CMK (cell line): ENCODE data around the gene AMIGO2.

Experiments used
- DNase-seq: peaks from one replicate; pipeline ENCODE4 v3.0.0-alpha.2; 2010; ENCODE audit warnings: low read depth

The AMIGO2 gene

DNA sequence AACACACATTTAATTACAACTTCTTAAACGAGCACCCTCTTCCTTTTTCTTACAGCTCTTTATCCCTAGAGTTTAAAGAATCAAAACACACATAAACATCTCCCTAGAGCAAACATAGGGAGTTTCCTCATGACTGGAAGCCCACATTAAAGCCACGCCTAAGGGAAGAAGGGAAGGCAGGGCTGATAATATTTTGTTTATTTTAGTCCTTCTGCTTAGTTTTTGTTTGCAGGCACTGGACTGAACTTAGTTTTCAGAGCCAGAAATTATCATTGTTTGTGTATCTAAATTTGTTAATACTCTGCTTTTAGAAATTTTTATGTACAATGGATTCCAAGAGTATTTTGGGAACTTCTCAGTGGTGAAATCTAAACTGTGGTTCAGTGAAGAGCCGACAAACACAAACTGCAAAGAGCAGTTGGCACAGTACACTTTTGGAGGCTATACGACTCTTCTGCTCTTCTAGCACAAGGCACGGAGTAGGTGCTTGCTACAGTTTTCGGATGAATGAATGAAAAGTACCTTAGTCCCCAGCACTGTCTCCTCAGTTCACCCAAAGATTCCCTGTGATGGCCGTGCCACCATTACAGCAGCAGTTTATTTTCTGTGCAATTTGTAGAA is 17.6 kb upstream of the AMIGO2 start:
- no peak for DNase-seq

DNA sequence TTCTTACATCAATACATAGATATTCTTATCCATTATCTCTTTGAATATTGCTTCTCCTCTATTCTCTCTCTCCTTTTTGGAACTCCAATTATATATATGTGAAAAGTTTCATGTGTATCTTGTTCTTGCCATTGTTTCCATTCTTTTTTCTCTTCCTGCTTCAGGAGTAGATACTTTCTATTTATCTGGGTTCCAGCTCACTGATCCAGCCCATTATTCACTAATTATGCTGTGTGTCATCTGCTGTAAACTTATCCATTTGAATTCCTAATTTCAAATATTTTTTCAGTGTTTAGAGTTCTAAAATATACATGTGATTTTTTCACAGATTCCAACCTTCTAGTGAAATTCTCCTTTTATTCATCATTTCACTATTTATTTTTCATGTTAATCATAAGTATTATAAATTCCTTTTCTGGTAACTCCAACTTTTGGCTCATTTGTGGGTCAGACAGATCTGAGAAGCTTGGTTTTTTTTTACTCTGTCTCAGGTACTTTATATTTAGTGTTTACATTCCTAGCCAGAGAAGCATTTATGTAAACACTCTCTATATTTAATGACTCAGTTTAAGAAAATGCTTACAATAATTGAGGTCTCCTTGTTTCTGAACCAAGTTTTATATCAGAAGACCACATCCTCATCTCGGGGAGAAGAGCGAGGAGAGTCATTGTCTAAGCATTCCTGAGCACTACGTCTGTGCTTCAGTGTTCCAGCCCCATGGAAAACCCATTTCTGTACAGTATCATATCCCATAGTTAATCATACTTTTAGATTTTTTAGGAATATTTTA is 15.9 kb upstream of the AMIGO2 start:
- no peak for DNase-seq

- no peak for DNase-seq
Measured at GRCh38 chr12:47094804-47095203, 15.0 kb upstream of the AMIGO2 start.

GRCh38 chr12:47091009-47091408 is 11.2 kb upstream of the AMIGO2 start:
- no peak for DNase-seq

DNA sequence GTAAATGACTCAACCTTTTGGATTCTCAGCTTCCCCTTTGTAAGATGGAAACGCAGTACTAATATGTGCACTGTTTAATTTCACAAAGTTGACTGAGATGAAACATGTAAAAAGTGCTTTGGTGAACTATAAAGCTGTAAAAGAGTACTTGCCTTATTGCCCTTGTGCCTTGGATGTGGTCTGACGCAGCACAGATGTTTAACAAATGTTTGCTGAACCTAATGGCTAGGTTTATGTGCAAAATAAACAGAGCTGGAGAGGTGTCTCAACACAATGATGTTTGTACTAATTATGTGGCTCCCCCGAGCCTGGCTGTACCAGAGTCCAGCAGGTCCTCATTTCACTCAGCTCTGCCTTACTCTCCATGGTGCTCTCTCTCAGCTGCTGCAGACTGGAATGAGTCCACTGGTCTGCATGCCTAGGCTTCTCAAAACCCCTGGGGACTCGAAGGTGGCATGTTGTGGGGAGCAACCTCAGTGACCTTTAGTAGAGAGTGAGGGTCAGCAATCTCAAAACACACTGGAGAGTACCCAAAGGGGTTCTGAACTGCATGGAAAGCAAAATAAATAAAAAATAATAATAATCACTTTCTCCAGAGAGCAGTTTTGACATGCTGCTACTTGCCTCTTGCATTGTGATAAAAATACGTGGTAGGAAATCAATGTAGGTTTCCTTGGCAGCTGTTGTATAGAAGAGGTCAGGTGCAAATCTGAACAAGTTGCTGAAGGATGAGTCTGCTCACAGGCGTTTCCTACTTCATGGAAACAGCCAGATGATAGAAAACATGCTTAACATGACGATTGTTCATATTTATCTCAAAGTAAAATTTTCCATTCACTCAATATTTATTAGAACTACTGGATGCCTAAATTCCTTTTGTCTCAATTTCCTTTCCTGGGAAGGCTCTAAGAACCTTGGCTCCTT is 8.5 kb upstream of the AMIGO2 start:
- no peak for DNase-seq

GRCh38 chr12:47087088-47087688 is 7.4 kb upstream of the AMIGO2 start:
- no peak for DNase-seq

DNA sequence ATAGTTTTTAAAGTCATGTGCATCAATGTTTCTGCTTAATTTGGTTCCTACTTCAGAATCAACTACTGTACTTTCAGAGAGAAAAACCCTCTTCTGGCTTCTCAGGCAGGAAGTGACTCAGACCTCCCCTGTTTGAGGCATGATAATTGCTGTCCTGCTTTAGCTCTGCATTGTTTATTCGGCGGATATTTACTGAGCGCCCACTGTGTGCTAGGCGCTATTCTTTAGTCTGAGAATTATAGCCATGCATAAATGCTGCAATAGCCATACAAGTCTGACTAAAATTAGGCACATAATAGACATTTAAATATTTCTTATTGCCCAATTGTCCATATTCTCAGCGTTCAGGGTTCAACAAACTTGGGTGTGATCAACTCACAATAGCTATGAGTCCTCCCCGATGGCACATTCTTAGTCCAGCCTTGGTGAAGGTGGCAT is 6.1 kb upstream of the AMIGO2 start:
- no peak for DNase-seq

GRCh38 chr12:47084172-47084571 is 4.4 kb upstream of the AMIGO2 start:
- DNase-seq = no peak

DNA sequence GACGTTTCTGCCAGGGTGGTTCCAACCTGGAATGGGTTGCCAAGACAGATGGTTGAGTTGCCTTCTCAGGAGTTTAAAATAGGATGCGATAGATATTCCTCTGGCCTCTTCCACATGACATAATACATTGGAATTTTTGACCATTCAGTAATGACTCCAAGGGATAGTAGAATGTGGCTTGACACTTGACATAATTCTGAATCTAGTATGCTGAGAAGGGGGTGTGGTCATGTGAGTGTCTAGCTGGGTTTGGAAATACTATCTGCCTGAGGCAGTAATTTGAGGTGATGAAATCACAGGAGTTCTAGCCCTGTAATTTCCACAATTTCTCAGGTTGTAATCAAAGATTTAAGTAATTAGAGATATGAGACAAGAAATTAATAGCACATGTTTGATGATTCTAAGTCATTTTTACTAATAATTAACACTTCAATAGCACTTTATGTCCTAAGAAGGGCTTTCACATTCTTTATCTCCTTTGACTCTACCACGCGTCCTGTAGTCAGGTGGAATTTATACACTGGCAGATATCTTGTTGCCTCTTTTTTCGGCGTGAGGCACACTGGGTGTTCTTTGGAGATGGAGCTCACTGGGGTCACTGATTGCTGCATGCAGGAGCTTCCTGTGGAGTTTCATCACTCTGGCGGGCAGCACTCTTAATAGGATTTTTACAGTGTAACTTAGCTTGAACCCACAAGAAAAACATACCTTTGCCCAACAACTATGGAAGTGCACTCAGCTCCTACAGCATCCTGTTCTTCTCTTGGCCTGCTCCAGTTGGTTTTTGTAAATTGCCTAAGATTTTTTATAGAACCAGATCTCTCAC is 3.2 kb upstream of the AMIGO2 start:
- DNase-seq = no peak

DNA sequence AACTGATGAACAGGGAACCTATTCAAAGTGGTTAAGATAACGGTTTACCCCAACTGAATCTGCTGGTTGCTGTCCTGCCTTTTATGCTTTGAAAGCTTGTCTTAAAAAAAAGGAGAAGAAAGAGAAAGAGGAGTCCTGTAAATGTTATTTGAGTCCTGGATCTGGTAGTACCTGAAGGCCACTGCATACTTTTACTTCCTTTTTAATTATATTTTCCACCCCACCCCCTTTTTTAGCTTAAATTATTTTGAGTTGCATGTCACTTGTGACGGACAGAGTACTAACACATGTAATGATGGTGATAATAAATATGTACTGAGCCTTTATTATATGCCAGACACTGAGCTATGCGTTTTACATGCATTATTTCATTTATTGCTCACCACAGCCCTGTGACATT is 2.5 kb upstream of the AMIGO2 start:
- DNase-seq = no peak

- DNase-seq = no peak
Measured at GRCh38 chr12:47080725-47081502, 1.2 kb upstream of the AMIGO2 start.

DNA sequence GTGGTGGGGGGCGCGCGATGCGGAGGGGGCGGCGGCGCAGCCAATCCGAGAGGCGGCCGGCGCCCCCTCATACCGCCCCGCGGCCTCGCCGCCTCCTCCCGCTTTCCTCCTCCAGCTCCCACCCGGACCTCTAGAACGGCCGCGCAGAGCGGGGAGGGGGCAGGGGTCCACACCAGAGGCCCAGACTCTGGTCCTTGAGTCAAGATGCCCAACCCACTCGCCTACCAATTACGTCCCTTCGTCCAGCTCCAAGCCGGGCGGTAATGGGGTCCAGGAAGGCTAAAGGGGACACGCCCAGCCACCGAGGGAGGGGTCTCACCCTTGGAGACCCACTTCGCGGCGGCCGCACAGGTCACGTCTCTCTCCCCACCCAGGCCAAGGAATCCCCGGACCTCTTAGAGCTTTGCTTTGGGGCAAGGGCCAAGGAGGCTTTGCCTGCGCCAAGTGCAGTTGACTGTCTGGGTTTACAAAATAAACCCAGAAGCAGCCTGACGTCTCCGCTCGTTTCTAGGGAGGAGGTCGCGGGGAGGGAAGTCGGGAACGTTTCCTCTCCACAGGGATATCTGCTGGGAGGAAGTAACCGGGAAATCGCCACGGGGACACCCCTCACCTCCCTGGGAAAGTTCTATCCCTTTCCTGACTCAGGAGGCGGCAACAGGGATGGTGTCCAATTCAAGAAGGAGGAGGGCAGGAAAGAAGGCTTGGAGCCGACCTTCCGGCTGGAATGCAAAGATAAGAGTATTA is 394 bp upstream of the AMIGO2 start:
- DNase-seq = no peak

- DNase-seq = no peak
Measured at GRCh38 chr12:47078733-47079467, 859 bp downstream of the AMIGO2 start.

DNA sequence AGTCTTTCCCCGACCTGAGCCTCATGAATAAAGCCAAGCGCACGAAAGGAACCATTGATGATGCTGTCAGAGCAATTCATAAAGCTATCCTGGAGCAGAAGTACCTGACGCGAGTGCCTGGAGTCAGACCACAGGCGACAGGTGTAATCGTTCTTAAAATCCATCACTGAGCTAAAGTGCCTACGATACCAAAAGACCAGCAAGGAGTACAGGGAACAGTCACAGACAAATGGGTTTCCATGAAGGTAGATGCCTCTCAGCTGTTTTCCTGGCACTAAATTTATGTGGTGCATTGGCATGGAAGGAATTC is 1.7 kb downstream of the AMIGO2 start:
- DNase-seq = no peak

DNA sequence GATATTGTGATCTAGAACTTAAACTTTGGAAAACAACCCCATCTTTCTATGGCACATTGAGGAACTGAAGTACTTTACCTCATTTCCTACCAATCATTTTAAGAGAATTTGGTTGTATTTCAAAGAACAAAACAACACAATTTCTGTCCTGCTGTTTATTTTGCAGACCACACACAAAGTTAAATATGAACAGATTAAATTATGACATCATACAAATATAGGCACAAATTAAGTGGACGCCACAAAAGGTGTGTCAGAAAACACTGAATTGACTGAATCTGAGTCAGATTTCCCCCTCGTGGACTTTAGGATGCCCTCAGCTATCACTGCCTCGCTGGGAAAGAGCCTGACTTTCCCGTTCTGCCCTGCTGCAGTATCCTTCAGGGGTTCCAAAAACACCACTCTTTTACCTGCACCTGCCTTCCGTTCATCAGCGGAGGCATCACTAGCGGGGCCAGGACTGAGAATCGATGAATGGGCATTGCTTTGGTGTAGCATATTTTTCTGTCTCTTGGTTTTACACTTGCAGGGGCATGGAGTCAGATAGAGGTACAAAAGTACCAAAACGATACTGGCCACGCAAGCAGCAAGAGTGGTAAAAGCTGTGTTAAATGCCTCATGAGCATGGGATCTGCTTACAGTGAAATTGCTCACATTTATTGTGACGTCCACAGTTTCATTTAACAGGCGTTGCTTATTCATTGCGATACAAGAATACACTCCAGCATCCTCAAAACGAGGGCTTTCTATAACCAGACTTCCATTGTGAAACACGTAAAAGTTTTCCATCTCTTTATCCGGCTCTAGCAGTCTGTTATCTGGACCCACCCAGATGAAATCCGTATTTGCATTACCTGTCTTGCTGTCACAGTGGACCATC is 2.3 kb downstream of the AMIGO2 start:
- no peak for DNase-seq

- DNase-seq = no peak
Measured at GRCh38 chr12:47075192-47076084, 4.3 kb downstream of the AMIGO2 start.

GRCh38 chr12:47074757-47075156 is 5.0 kb downstream of the AMIGO2 start:
- DNase-seq = no peak
